ENCODE measurements around the gene PDE6B. TPM values are rescaled to one million over a fixed set of nuclear protein-coding genes. Genes with fewer than 3 reads are reported as not detected.

The PDE6B gene
- total RNA-seq, 1 experiment from 2014 or later: not detected

DNA sequence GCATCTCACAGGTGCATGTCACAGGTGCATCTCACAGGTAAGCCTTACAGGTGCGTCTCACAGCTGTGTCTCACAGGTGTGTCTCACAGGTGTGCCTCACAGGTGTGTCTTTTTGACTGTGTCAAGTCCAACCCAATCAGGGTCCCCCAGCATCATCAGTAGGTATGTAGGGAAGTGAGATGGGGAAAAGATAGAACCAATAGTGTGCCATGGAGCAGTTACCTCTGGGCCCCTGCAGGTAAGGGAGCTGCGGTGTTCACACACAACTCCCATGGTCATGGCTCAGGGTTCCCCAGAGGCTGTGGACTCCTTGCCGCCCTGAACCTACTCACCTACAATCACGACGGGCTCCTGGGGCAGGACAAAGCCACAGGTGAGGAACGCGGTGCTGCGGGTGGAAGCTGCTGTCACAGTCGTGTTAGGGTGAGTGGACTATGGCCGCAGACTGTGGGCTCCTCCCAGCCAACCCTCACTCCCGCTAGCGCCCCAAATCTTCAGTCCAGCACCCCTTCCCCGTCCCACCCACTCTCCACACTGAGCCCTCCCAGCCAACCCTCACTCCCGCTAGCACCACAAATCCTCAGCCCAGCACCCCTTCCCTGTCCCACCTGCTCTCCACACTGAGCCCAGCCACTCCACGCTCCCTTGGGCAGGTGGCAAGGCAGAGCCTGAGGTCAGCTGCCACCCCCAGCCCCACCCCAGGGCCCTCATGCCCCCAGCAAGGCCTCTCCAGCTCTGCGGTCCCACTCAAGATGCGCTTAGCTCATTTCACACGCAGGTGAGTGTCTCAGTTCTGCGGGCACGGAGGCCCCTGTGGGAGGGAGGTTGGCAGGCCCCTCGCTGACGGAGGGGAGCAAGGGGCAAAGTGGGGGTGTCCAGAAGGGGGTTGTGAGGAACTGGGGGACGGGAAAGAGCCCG, 2.1 kb upstream of the PDE6B start:
- CTCF ChIA-PET: interaction anchor here (0.6 to 0.8 kb wide), 2 partner anchors 20 kb away, joined by 4 read pairs; no protein-coding TSS in a partner anchor
- BruUV-seq (replicated peaks): no TSS peak
- POLR2A ChIA-PET: no interaction called here
- H3K4me1 Mint-ChIP-seq (ENCODE audit: insufficient read depth, unreplicated experiment): peaks cover 1% of the 10 kb centered on the region
- no peak for DNase-seq (ENCODE audit: unreplicated experiment)
- H3K4me3 Mint-ChIP-seq (ENCODE audit: unreplicated experiment): no peak overlapping the region
- no peaks in the 10 kb centered on the region for H3K36me3 Mint-ChIP-seq (ENCODE audit: insufficient read depth, unreplicated experiment)
- intact Hi-C loops (cut with micrococcal nuclease): no loop called here
- TF ChIP-seq, protein P1, sequence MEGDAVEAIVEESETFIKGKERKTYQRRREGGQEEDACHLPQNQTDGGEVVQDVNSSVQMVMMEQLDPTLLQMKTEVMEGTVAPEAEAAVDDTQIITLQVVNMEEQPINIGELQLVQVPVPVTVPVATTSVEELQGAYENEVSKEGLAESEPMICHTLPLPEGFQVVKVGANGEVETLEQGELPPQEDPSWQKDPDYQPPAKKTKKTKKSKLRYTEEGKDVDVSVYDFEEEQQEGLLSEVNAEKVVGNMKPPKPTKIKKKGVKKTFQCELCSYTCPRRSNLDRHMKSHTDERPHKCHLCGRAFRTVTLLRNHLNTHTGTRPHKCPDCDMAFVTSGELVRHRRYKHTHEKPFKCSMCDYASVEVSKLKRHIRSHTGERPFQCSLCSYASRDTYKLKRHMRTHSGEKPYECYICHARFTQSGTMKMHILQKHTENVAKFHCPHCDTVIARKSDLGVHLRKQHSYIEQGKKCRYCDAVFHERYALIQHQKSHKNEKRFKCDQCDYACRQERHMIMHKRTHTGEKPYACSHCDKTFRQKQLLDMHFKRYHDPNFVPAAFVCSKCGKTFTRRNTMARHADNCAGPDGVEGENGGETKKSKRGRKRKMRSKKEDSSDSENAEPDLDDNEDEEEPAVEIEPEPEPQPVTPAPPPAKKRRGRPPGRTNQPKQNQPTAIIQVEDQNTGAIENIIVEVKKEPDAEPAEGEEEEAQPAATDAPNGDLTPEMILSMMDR (IDR thresholded peaks at IDR 0.05; ENCODE audit: unreplicated experiment): no peak
- no peak overlapping the region for H3K27ac Mint-ChIP-seq (ENCODE audit: low read depth, unreplicated experiment)
- no peaks in the 10 kb centered on the region for H3K9me3 Mint-ChIP-seq (ENCODE audit: unreplicated experiment)
- peaks cover 30% of the 10 kb centered on the region for H3K27me3 Mint-ChIP-seq (ENCODE audit: insufficient read depth, unreplicated experiment)

DNA sequence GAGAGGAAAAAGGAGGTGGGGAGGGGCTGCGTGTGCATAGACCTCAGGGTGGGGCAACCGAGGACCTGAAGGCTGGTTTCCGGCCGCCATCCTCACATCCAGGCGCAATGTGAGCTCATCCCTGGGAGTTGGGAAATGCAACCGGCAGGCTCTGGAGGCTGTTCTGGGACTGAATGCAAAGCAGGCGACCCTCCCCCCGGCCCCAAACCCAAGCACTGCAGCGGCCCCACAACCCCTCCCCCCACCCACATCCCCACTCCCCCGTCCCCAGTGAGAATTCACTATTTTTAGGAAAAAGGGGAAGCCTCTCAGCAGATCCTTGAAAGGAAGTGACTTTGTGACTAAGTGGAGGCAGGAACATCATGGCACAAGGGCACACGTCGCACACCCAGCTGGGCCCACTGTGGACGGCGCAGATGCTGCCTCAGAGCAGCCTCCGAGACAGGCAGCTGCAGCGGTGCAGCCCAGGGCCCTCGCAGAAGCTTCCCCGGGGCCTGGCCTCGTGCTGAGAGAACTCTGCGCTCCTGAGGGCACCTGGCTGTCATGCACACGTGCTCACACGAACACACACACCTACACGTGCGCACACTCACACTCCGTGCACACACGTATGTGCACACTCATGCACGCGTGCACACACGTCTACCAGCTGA, 1.3 kb upstream of the PDE6B start:
- H3K4me1 Mint-ChIP-seq (ENCODE audit: insufficient read depth, unreplicated experiment): no peaks in the 10 kb centered on the region
- no peak for DNase-seq (ENCODE audit: unreplicated experiment)
- H3K27me3 Mint-ChIP-seq (ENCODE audit: insufficient read depth, unreplicated experiment): peaks cover 30% of the 10 kb centered on the region
- no peaks in the 10 kb centered on the region for H3K36me3 Mint-ChIP-seq (ENCODE audit: insufficient read depth, unreplicated experiment)
- no peak overlapping the region for H3K4me3 Mint-ChIP-seq (ENCODE audit: unreplicated experiment)
- no peaks in the 10 kb centered on the region for H3K9me3 Mint-ChIP-seq (ENCODE audit: unreplicated experiment)
- intact Hi-C loops (cut with micrococcal nuclease): no loop called here
- ChIA-PET POLR2A (no interaction called here), CTCF (interaction anchor here (0.8 kb wide), 1 partner anchor 21 kb away, joined by 4 read pairs; no protein-coding TSS in a partner anchor)
- no peak overlapping the region for H3K27ac Mint-ChIP-seq (ENCODE audit: low read depth, unreplicated experiment)
- BruUV-seq (replicated peaks): no TSS peak
- TF ChIP-seq, protein P1 (IDR thresholded peaks at IDR 0.05; ENCODE audit: unreplicated experiment): no peak

DNA sequence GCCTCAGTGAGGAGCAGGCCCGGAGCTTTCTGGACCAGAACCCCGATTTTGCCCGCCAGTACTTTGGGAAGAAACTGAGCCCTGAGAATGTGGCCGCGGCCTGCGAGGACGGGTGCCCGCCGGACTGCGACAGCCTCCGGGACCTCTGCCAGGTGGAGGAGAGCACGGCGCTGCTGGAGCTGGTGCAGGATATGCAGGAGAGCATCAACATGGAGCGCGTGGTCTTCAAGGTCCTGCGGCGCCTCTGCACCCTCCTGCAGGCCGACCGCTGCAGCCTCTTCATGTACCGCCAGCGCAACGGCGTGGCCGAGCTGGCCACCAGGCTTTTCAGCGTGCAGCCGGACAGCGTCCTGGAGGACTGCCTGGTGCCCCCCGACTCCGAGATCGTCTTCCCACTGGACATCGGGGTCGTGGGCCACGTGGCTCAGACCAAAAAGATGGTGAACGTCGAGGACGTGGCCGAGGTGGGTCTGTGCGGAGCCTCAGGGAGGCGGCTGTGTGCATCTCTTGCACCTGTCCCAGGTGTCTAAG, 323 bp downstream of the PDE6B start:
- CTCF ChIA-PET: no interaction called here
- TF ChIP-seq, protein P1 (IDR thresholded peaks at IDR 0.05; ENCODE audit: unreplicated experiment): no peak
- Mint-ChIP-seq H3K4me3 (ENCODE audit: unreplicated experiment) (no peak overlapping the region), H3K36me3 (ENCODE audit: insufficient read depth, unreplicated experiment) (no peaks in the 10 kb centered on the region), H3K9me3 (ENCODE audit: unreplicated experiment) (no peaks in the 10 kb centered on the region), H3K27me3 (ENCODE audit: insufficient read depth, unreplicated experiment) (peaks cover 32% of the 10 kb centered on the region), H3K27ac (ENCODE audit: low read depth, unreplicated experiment) (no peak overlapping the region), H3K4me1 (ENCODE audit: insufficient read depth, unreplicated experiment) (no peaks in the 10 kb centered on the region)
- intact Hi-C loops (cut with micrococcal nuclease): no loop called here
- no peak for DNase-seq (ENCODE audit: unreplicated experiment)
- POLR2A ChIA-PET: no interaction called here
- BruUV-seq (replicated peaks): no TSS peak

Data from MCF 10A (cell line).